SK-N-SH (cell line): ENCODE results near the gene PSMC2. TPM values are rescaled to one million over a fixed set of nuclear protein-coding genes. Genes with fewer than 3 reads are reported as not detected.

Experiments
- CTCF ChIA-PET: fragments of 300-600, 350-600 bp; formaldehyde crosslinking; extraction: SDS; loops from one replicate; lab custom pipeline; 2021; lab: Yijun Ruan, JAX
- POLR2A ChIA-PET: fragments of 350-600 bp; sonication (Branson Sonifier 250); formaldehyde crosslinking; extraction: SDS; loops from one replicate; lab custom pipeline; 2020; ENCODE audit warnings: antibody characterized with exemption, inconsistent platforms; lab: Yijun Ruan, JAX
- DNase-seq: peaks from one replicate; pipeline ENCODE4 v3.0.0; 2012
- H2AFZ ChIP-seq: fragments of 200-600 bp; sonication (generic); 2 replicates; pipeline ENCODE4 v1.8.1; 2016; ENCODE audit warnings: antibody characterized with exemption, mild to moderate bottlenecking, low read depth
- H3F3A ChIP-seq: fragments of 200-600 bp; sonication (generic); replicated peaks from 2 replicates; pipeline ENCODE3; 2016; ENCODE audit warnings: antibody characterized with exemption, mild to moderate bottlenecking; ENCODE audit not compliant: insufficient read depth
- H3K27ac ChIP-seq, 2 experiments: fragments of 200-500 bp in 1 of 2; fragments of 200-600 bp in 1 of 2; sonication (Bioruptor generic) in 1 of 2; sonication (generic), shearing (Covaris generic) in 1 of 2; 2 replicates each; pipeline versions ENCODE4 v1.5.1 to v1.6.1; 2014 to 2016; ENCODE audit warnings: low read depth in 2 of 2, inconsistent platforms in 1 of 2, low read length in 1 of 2, mild to moderate bottlenecking in 1 of 2, mixed read lengths in 1 of 2
- H3K27me3 ChIP-seq: fragments of 200-600 bp; sonication (generic), shearing (Covaris generic); 2 replicates; pipeline ENCODE4 v1.6.1; 2016; ENCODE audit warnings: mixed run types; ENCODE audit not compliant: insufficient read depth
- H3K36me3 ChIP-seq, 2 experiments: fragments of 200-500 bp in 1 of 2; fragments of 200-600 bp in 1 of 2; sonication (Bioruptor generic) in 1 of 2; sonication (generic) in 1 of 2; replicated peaks in 1 of 2; 2 replicates each; pipeline versions ENCODE3 to v1.5.1; 2014 to 2016; ENCODE audit warnings: low read length in 1 of 2, mild to moderate bottlenecking in 1 of 2; ENCODE audit not compliant: insufficient read depth in 2 of 2, control insufficient read depth in 1 of 2
- H3K4me1 ChIP-seq, 2 experiments: fragments of 200-500 bp in 1 of 2; fragments of 200-600 bp in 1 of 2; sonication (Bioruptor generic) in 1 of 2; sonication (generic), shearing (Covaris generic) in 1 of 2; 2 replicates each; pipeline versions ENCODE4 v1.5.1 to v1.6.1; 2014 to 2016; ENCODE audit warnings: low read depth in 1 of 2, low read length in 1 of 2, mixed run types in 1 of 2; ENCODE audit not compliant: insufficient read depth in 2 of 2, control insufficient read depth in 1 of 2
- H3K4me2 ChIP-seq: fragments of 200-600 bp; sonication (generic), shearing (Covaris generic); 2 replicates; pipeline ENCODE4 v1.6.1; 2017; ENCODE audit warnings: mixed run types
- H3K4me3 ChIP-seq, 2 experiments: fragments of 200-500 bp in 1 of 2; fragments of 200-600 bp in 1 of 2; sonication (Bioruptor generic) in 1 of 2; sonication (generic), shearing (Covaris generic) in 1 of 2; 2 replicates each; pipeline versions ENCODE4 v1.5.1 to v1.8.1; 2014 to 2016; ENCODE audit warnings: low read depth in 2 of 2, inconsistent platforms in 1 of 2, low read length in 1 of 2, mild to moderate bottlenecking in 1 of 2, mixed read lengths in 1 of 2, moderate library complexity in 1 of 2
- H3K79me2 ChIP-seq: fragments of 200-600 bp; sonication (generic); 2 replicates; pipeline ENCODE4 v1.8.1; 2017; ENCODE audit warnings: mild to moderate bottlenecking; ENCODE audit not compliant: insufficient read depth
- H3K9ac ChIP-seq: fragments of 200-600 bp; sonication (generic); 2 replicates; pipeline ENCODE4 v1.6.1; 2017; ENCODE audit warnings: mixed run types
- H3K9me2 ChIP-seq: fragments of 200-600 bp; sonication (generic); 2 replicates; pipeline ENCODE4 v1.6.1; 2017; ENCODE audit warnings: mixed run types
- H3K9me3 ChIP-seq: fragments of 200-600 bp; sonication (generic); 2 replicates; pipeline ENCODE4 v1.6.1; 2017; ENCODE audit warnings: mixed run types, mild to moderate bottlenecking, moderate library complexity
- H4K20me1 ChIP-seq: fragments of 200-600 bp; sonication (generic); 2 replicates; pipeline ENCODE4 v1.6.1; 2017; ENCODE audit warnings: mild to moderate bottlenecking, mixed run types; ENCODE audit not compliant: insufficient read depth
- ELF1 ChIP-seq: IDR thresholded peaks from 2 replicates; pipeline ENCODE4 v1.4.0; 2012
- EP300 ChIP-seq, 2 experiments: IDR thresholded peaks; 2 replicates each; pipeline versions ENCODE4 v1.4.0 to v1.6.1; 2012; ENCODE audit warnings: borderline replicate concordance in 1 of 2, low read depth in 1 of 2, low read length in 1 of 2
- FOSL2 ChIP-seq: IDR thresholded peaks from 2 replicates; pipeline ENCODE4 v1.4.0; 2012; ENCODE audit warnings: low read depth, mild to moderate bottlenecking, moderate library complexity, borderline replicate concordance
- FOXM1 ChIP-seq: IDR thresholded peaks from 2 replicates; pipeline ENCODE4 v1.4.0; 2012; ENCODE audit warnings: low read depth, mild to moderate bottlenecking
- GABPA ChIP-seq: IDR thresholded peaks from 2 replicates; pipeline ENCODE4 v1.4.0; 2012; ENCODE audit warnings: low read depth, mild to moderate bottlenecking
- MEF2A ChIP-seq: IDR thresholded peaks from 2 replicates; pipeline ENCODE4 v1.4.0; 2012; ENCODE audit warnings: low read depth, borderline replicate concordance
- MXI1 ChIP-seq: IDR thresholded peaks from 2 replicates; pipeline ENCODE4 v1.6.1; 2012; ENCODE audit warnings: mild to moderate bottlenecking, low read depth, low read length, improper control_type of control experiment
- NFIC ChIP-seq: IDR thresholded peaks from 2 replicates; pipeline ENCODE4 v1.4.0; 2012; ENCODE audit warnings: borderline replicate concordance
- RCOR1 ChIP-seq: fragments of 150-350 bp; IDR thresholded peaks from 2 replicates; pipeline ENCODE4 v1.6.1; 2017; ENCODE audit warnings: antibody characterized with exemption, low read length
- TEAD4 ChIP-seq: IDR thresholded peaks from 2 replicates; pipeline ENCODE4 v1.4.0; 2012; ENCODE audit warnings: mild to moderate bottlenecking, borderline replicate concordance; ENCODE audit not compliant: insufficient read depth
- YY1 ChIP-seq: IDR thresholded peaks from 2 replicates; pipeline ENCODE4 v1.4.0; 2012; ENCODE audit warnings: low read depth, mild to moderate bottlenecking
- WGBS: methylation state at CpG from one replicate; pipeline ENCODE4 v1.1.6; 2017; ENCODE audit warnings: low lambda C conversion rate; 5-methylcytosine and 5-hydroxymethylcytosine counted together
- polyA plus RNA-seq, 3 experiments: library from polyadenylated mRNA; depleted of rRNA; stranded (reverse); fragments of >200 nt; gene quantifications; 2 replicates each; pipeline ENCODE4 v1.2.3, GENCODE V29; 2012
- TF ChIP-seq, protein P1 (sequence below): IDR thresholded peaks from 2 replicates; pipeline ENCODE4 v1.6.1; 2012; ENCODE audit warnings: mild to moderate bottlenecking, low read depth, low read length, moderate library complexity
- TF ChIP-seq, protein P2 (sequence below): fragments of 200-600 bp; sonication (generic); IDR thresholded peaks from 2 replicates; pipeline ENCODE4 v1.6.1; 2017; ENCODE audit warnings: antibody characterized with exemption, mild to moderate bottlenecking, moderate library complexity
- TF ChIP-seq, protein P3 (sequence below): IDR thresholded peaks from 2 replicates; pipeline ENCODE4 v1.4.0; 2012; ENCODE audit warnings: low read depth

Gene PSMC2
- polyA plus RNA-seq, 1 of the 3 experiments (the other 2 are of a cell fraction) = 231 TPM

DNA sequence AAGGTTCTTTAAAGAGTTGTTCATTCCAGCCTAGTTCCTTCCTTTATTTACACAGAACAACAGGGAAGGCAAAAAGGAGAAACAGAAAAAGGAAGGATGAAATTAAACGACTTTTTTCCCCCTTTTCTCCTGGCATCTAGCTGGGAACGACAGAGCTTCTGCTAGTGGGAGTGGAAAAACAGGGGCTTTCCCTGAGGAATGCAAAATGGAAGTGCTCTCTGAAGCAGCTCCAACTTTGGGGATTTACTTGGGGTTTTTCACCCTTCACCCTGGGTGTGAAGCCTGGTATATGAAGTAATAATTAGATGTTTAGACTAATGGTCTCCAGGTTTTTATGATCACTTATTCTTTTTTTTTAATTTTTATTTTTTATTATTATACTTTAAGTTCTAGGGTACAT lies 46.0 kb upstream of the PSMC2 start (continued):
- TF ChIP-seq MEF2A = no peak
- TF ChIP-seq FOSL2 = no peak
- TF ChIP-seq, protein P1, sequence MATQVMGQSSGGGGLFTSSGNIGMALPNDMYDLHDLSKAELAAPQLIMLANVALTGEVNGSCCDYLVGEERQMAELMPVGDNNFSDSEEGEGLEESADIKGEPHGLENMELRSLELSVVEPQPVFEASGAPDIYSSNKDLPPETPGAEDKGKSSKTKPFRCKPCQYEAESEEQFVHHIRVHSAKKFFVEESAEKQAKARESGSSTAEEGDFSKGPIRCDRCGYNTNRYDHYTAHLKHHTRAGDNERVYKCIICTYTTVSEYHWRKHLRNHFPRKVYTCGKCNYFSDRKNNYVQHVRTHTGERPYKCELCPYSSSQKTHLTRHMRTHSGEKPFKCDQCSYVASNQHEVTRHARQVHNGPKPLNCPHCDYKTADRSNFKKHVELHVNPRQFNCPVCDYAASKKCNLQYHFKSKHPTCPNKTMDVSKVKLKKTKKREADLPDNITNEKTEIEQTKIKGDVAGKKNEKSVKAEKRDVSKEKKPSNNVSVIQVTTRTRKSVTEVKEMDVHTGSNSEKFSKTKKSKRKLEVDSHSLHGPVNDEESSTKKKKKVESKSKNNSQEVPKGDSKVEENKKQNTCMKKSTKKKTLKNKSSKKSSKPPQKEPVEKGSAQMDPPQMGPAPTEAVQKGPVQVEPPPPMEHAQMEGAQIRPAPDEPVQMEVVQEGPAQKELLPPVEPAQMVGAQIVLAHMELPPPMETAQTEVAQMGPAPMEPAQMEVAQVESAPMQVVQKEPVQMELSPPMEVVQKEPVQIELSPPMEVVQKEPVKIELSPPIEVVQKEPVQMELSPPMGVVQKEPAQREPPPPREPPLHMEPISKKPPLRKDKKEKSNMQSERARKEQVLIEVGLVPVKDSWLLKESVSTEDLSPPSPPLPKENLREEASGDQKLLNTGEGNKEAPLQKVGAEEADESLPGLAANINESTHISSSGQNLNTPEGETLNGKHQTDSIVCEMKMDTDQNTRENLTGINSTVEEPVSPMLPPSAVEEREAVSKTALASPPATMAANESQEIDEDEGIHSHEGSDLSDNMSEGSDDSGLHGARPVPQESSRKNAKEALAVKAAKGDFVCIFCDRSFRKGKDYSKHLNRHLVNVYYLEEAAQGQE = no peak
- TF ChIP-seq, protein P2, sequence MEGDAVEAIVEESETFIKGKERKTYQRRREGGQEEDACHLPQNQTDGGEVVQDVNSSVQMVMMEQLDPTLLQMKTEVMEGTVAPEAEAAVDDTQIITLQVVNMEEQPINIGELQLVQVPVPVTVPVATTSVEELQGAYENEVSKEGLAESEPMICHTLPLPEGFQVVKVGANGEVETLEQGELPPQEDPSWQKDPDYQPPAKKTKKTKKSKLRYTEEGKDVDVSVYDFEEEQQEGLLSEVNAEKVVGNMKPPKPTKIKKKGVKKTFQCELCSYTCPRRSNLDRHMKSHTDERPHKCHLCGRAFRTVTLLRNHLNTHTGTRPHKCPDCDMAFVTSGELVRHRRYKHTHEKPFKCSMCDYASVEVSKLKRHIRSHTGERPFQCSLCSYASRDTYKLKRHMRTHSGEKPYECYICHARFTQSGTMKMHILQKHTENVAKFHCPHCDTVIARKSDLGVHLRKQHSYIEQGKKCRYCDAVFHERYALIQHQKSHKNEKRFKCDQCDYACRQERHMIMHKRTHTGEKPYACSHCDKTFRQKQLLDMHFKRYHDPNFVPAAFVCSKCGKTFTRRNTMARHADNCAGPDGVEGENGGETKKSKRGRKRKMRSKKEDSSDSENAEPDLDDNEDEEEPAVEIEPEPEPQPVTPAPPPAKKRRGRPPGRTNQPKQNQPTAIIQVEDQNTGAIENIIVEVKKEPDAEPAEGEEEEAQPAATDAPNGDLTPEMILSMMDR = no peak
- TF ChIP-seq ELF1 = no peak
- no peak for TF ChIP-seq GABPA
- no peak for TF ChIP-seq RCOR1
- TF ChIP-seq FOXM1 = no peak

DNA sequence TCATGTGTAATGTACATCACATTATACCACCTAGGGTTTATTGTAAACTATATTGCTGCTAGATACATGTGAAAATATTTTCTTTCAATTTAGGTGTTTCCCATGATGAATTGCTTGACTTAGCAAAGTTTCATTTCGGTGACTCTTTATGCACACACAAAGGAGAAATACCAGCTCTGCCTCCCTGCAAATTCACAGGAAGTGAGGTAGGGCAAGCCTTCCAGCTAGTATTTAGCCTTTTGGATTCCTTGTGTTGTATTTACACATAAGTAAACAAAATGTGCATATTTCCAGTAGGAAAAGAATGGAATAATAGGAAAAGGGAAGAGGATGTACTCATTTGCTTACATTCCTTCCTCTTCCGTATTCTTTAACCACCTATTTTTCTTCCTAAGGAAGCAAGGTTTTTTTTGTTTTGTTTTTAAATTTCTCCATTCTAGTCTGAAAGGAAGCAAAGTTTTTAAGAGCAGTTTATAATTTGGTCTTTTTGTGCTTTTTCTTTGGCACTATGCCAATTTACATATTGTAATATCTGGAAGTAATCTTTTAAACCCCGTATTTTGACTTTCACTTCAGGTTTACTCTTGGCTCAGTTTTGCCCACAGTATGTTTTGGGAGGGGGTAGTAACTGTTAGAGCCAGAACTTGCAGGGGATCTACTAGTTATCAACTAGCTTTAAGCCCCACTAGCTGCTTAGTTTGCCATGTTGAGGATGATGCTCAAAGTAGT lies 39.8 kb upstream of the PSMC2 start:
- TF ChIP-seq YY1 = no peak
- TF ChIP-seq, protein P3, sequence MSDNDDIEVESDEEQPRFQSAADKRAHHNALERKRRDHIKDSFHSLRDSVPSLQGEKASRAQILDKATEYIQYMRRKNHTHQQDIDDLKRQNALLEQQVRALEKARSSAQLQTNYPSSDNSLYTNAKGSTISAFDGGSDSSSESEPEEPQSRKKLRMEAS = no peak
- TF ChIP-seq NFIC = peak; percentile 68
- no peak for TF ChIP-seq RCOR1
- TF ChIP-seq MXI1 = no peak
- no peak for TF ChIP-seq FOXM1
- TF ChIP-seq EP300 (IDR thresholded peaks at IDR 0.05; ENCODE audit: borderline replicate concordance in 1 of 2, low read depth in 1 of 2, low read length in 1 of 2) = no peak
- TF ChIP-seq TEAD4 = no peak
- TF ChIP-seq, protein P1 = no peak
- 88% methylated on average over 3 of the region's 3 CpGs for WGBS
- POLR2A ChIA-PET = interaction anchor here (0.7 to 0.8 kb wide), 2 partner anchors 9 to 40 kb away, joined by 3 read pairs; partner anchors contain the start of gene PSMC2
- H3K4me1 ChIP-seq = no peaks in the 10 kb centered on the region; a peak in 1 of 4 replicates
- no peak overlapping the region for H3K9ac ChIP-seq
- H3K9me3 ChIP-seq = no peaks in the 10 kb centered on the region
- no peaks in the 10 kb centered on the region for H4K20me1 ChIP-seq
- H3K9me2 ChIP-seq = no peaks in the 10 kb centered on the region
- no peak for DNase-seq
- H3F3A ChIP-seq = peaks cover 61% of the 10 kb centered on the region
- no peak overlapping the region for H3K4me3 ChIP-seq
- H3K79me2 ChIP-seq = peaks cover 61% of the 10 kb centered on the region
- CTCF ChIA-PET = interaction anchor here (1.0 to 2.7 kb wide), 3 partner anchors 9 to 40 kb away, joined by 3 to 17 read pairs (median 5); partner anchors contain the start of genes PMPCB and PSMC2
- H3K4me2 ChIP-seq = no peak overlapping the region
- H3K36me3 ChIP-seq = peaks cover 83 to 99% of the 10 kb centered on the region in 2 experiments
- no peaks in the 10 kb centered on the region for H3K27me3 ChIP-seq
- H3K27ac ChIP-seq = no peak overlapping the region
- H2AFZ ChIP-seq = no peak overlapping the region
